ENCODE results near the gene SETBP1. TPM values are rescaled to one million over a fixed set of nuclear protein-coding genes. Genes with fewer than 3 reads are reported as not detected.

The SETBP1 gene
- total and polyA plus RNA-seq, 2 of the 4 experiments (the other 2 are of a cell fraction) = 0.19 to 0.36 TPM

DNA sequence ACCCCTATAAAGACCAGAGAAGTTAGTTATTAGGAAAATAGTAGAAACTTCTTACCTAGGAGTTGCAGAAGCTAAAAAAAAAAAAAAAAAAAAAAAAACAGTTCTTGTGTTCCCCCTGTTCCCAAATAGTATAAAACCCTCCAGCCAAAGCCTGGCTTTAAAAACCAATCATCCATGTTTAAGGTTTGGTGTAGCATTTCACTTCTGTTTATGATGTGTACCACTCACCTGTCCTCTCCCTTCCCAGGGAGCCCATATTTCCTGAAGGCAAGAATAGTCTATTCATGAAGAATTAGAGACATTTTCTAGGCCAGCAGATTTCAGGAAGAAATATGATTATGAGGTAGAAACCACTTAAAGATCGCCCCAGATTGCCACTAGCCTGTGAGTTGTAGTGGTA, 273.6 kb downstream of the SETBP1 start:
- H3K79me1 ChIP-seq (ENCODE audit: low read depth in 1 of 2, low read length in 2 of 2) = no peaks in the 10 kb centered on the region
- no peak overlapping the region for H3K18ac ChIP-seq (ENCODE audit: low read depth, low read length)
- H3K56ac ChIP-seq (ENCODE audit: extremely low read depth, insufficient read depth, low read length) = no peak overlapping the region
- ChIA-PET POLR2A (ENCODE audit: unreplicated experiment) (no interaction called here), CTCF (no interaction called here)
- intact Hi-C loops (cut with micrococcal nuclease) (no loop called here), dilution Hi-C loops (cut with HindIII; ENCODE audit: low sequenced_read_pairs, unreplicated experiment) (no loop called here), in situ Hi-C loops (cut with MboI; ENCODE audit: low sequenced_read_pairs) (no loop called here)
- ATAC-seq (ENCODE audit: low read depth) (no peak), DNase-seq (no peak)
- H3K27me3 ChIP-seq (ENCODE audit: control insufficient read depth, insufficient read depth, low read length) = no peaks in the 10 kb centered on the region
- TF ChIP-seq POLR2A (IDR thresholded peaks at IDR 0.05; ENCODE audit: low read depth, low read length) (no peak), MAZ (IDR thresholded peaks at IDR 0.05; ENCODE audit: borderline replicate concordance, low read depth, low read length) (no peak), NFE2L2 (IDR thresholded peaks at IDR 0.05; ENCODE audit: low read depth, low read length) (no peak), CHD1 (IDR thresholded peaks at IDR 0.05; ENCODE audit: low read depth, low read length) (no peak), SMC3 (IDR thresholded peaks at IDR 0.05; ENCODE audit: low read depth, low read length) (no peak), MAFK (IDR thresholded peaks at IDR 0.05; ENCODE audit: low read depth, low read length) (no peak), RFX5 (IDR thresholded peaks at IDR 0.05; ENCODE audit: low read depth, low read length) (no peak), CEBPB (IDR thresholded peaks at IDR 0.05; ENCODE audit: low read depth, low read length) (no peak), FOS (IDR thresholded peaks at IDR 0.05; ENCODE audit: low read depth, low read length) (no peak), BHLHE40 (IDR thresholded peaks at IDR 0.05; ENCODE audit: low read depth, low read length) (no peak), RAD21 (IDR thresholded peaks at IDR 0.05; ENCODE audit: low read length) (no peak), MXI1 (IDR thresholded peaks at IDR 0.05; ENCODE audit: borderline replicate concordance, low read depth, low read length) (no peak), RCOR1 (IDR thresholded peaks at IDR 0.05; ENCODE audit: insufficient replicate concordance, low read length) (no peak)
- TF ChIP-seq, protein P1, sequence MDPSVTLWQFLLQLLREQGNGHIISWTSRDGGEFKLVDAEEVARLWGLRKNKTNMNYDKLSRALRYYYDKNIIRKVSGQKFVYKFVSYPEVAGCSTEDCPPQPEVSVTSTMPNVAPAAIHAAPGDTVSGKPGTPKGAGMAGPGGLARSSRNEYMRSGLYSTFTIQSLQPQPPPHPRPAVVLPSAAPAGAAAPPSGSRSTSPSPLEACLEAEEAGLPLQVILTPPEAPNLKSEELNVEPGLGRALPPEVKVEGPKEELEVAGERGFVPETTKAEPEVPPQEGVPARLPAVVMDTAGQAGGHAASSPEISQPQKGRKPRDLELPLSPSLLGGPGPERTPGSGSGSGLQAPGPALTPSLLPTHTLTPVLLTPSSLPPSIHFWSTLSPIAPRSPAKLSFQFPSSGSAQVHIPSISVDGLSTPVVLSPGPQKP (IDR thresholded peaks at IDR 0.05; ENCODE audit: borderline replicate concordance, low read depth, low read length) = no peak
- TF ChIP-seq, protein P2, sequence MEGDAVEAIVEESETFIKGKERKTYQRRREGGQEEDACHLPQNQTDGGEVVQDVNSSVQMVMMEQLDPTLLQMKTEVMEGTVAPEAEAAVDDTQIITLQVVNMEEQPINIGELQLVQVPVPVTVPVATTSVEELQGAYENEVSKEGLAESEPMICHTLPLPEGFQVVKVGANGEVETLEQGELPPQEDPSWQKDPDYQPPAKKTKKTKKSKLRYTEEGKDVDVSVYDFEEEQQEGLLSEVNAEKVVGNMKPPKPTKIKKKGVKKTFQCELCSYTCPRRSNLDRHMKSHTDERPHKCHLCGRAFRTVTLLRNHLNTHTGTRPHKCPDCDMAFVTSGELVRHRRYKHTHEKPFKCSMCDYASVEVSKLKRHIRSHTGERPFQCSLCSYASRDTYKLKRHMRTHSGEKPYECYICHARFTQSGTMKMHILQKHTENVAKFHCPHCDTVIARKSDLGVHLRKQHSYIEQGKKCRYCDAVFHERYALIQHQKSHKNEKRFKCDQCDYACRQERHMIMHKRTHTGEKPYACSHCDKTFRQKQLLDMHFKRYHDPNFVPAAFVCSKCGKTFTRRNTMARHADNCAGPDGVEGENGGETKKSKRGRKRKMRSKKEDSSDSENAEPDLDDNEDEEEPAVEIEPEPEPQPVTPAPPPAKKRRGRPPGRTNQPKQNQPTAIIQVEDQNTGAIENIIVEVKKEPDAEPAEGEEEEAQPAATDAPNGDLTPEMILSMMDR (conservative IDR thresholded peaks at IDR 0.05; ENCODE audit: low read depth, low read length) = no peak
- TF ChIP-seq, protein P3, sequence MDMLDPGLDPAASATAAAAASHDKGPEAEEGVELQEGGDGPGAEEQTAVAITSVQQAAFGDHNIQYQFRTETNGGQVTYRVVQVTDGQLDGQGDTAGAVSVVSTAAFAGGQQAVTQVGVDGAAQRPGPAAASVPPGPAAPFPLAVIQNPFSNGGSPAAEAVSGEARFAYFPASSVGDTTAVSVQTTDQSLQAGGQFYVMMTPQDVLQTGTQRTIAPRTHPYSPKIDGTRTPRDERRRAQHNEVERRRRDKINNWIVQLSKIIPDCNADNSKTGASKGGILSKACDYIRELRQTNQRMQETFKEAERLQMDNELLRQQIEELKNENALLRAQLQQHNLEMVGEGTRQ (IDR thresholded peaks at IDR 0.05; ENCODE audit: low read depth, low read length) = no peak
- no peaks in the 10 kb centered on the region for H3K4me1 ChIP-seq (ENCODE audit: control insufficient read depth, insufficient read depth, low read length)
- no peak overlapping the region for H2BK120ac ChIP-seq (ENCODE audit: low read depth, low read length)
- WGBS, 2 experiments (ENCODE audit: extremely low coverage in 2 of 2, insufficient read length in 1 of 2) = no CpG with 5 or more reads among the region's 1 CpG
- H2AK5ac ChIP-seq (ENCODE audit: low read depth, low read length) = no peak overlapping the region
- no peak overlapping the region for H4K5ac ChIP-seq (ENCODE audit: low read depth, low read length)
- no peak overlapping the region for H2AFZ ChIP-seq (replicated peaks; ENCODE audit: low read length, poor library complexity)
- no peak overlapping the region for H2BK15ac ChIP-seq (ENCODE audit: low read depth, low read length)
- no peak overlapping the region for H3K4me2 ChIP-seq (ENCODE audit: low read depth, low read length)
- H3K9me3 ChIP-seq (ENCODE audit: control insufficient read depth, insufficient read depth, low read length) = no peaks in the 10 kb centered on the region
- H3K9me1 ChIP-seq (ENCODE audit: insufficient read depth, low read length) = no peaks in the 10 kb centered on the region
- no peak overlapping the region for H3K4me3 ChIP-seq (ENCODE audit: insufficient read depth, low read depth, low read length)
- no peak overlapping the region for H2AK9ac ChIP-seq (replicated peaks; ENCODE audit: low read depth, low read length, poor library complexity)
- no peak overlapping the region for H3K27ac ChIP-seq (ENCODE audit: insufficient read depth, low read length)
- no peak overlapping the region for H3K4ac ChIP-seq (ENCODE audit: low read depth, low read length)
- H4K20me1 ChIP-seq (ENCODE audit: insufficient read depth, low read length) = no peaks in the 10 kb centered on the region
- H3K23ac ChIP-seq (ENCODE audit: low read depth, low read length) = no peak overlapping the region
- no TSS peak for BruUV-seq (replicated peaks)
- no peaks in the 10 kb centered on the region for H3K36me3 ChIP-seq (ENCODE audit: control insufficient read depth, insufficient read depth, low read length)
- H4K91ac ChIP-seq (ENCODE audit: insufficient read depth, low read depth, low read length) = no peak overlapping the region
- no peak overlapping the region for H3K14ac ChIP-seq (replicated peaks; ENCODE audit: low read depth, low read length)
- no peak overlapping the region for H3K9ac ChIP-seq (ENCODE audit: low read depth, low read length)
- H4K8ac ChIP-seq (ENCODE audit: low read depth in 2 of 2, low read length in 2 of 2) = no peak overlapping the region
- no peak overlapping the region for H2BK5ac ChIP-seq (ENCODE audit: low read depth, low read length, poor library complexity, severe bottlenecking)
- no peak overlapping the region for H2BK20ac ChIP-seq (ENCODE audit: low read depth, low read length)

Measured in IMR-90 (cell line).